Thymus (tissue), 11 donors: ENCODE measurements around the gene CENPC. TPM values are rescaled to one million over a fixed set of nuclear protein-coding genes. Genes with fewer than 3 reads are reported as not detected.
A peak's percentile ranks its signal among the peaks of the same experiment; 100 is the strongest.
"Not testable (repeated sequence)": the region's sequence is repeated elsewhere in the genome, so short reads cannot be mapped to it uniquely, and the experiment has no call there.

Experiments used
- DNase-seq, 9 donors: peaks; one replicate each; pipeline ENCODE4 v3.0.0-alpha.2; 2013; ENCODE audit warnings: low spot score in 9 of 9, low read depth in 6 of 9, missing footprints in 1 of 9
- H3K27ac ChIP-seq, 2 donors: one replicate each; pipeline ENCODE4 v1.5.1; 2013; ENCODE audit warnings: control low read depth in 1 of 2, low read depth in 1 of 2, low read length in 1 of 2, mild to moderate bottlenecking in 1 of 2, moderate library complexity in 1 of 2
- H3K27me3 ChIP-seq, 2 donors: one replicate each; pipeline ENCODE4 v1.5.1; 2013; ENCODE audit warnings: low read length in 1 of 2; ENCODE audit not compliant: control insufficient read depth in 2 of 2, insufficient read depth in 1 of 2
- H3K36me3 ChIP-seq, 2 donors: one replicate each; pipeline ENCODE4 v1.5.1; 2013; ENCODE audit warnings: low read length in 1 of 2, mild to moderate bottlenecking in 1 of 2, moderate library complexity in 1 of 2; ENCODE audit not compliant: control insufficient read depth in 2 of 2, insufficient read depth in 2 of 2
- H3K4me1 ChIP-seq, 2 donors: one replicate each; pipeline ENCODE4 v1.5.1; 2013; ENCODE audit warnings: low read length in 2 of 2; ENCODE audit not compliant: control insufficient read depth in 2 of 2, insufficient read depth in 2 of 2
- H3K4me3 ChIP-seq, 2 donors: one replicate each; pipeline ENCODE4 v1.5.1; 2013; ENCODE audit warnings: low read length in 2 of 2, control low read depth in 1 of 2, mild to moderate bottlenecking in 1 of 2
- H3K9me3 ChIP-seq, 2 donors: one replicate each; pipeline ENCODE4 v1.5.1; 2013; ENCODE audit warnings: low read length in 1 of 2, mild to moderate bottlenecking in 1 of 2; ENCODE audit not compliant: control insufficient read depth in 2 of 2, insufficient read depth in 1 of 2
- WGBS: extraction: QIAGEN DNeasy Blood & Tissue Kit; methylation state at CpG from one replicate; pipeline ENCODE4 v1.1.7; 2013; 5-methylcytosine and 5-hydroxymethylcytosine counted together
- polyA plus RNA-seq: library from polyadenylated mRNA; stranded (reverse); fragments of 200-250 nt; gene quantifications from one replicate; pipeline ENCODE4 v1.2.3, GENCODE V29; 2013
- total RNA-seq: library from RNA; stranded (reverse); fragments of 120-200 nt; gene quantifications from one replicate; pipeline ENCODE4 v1.2.4, GENCODE V29; 2013
- donor health status: healthy.

CENPC gene
- total and polyA plus RNA-seq, 2 donors = 10.7 to 33.7 TPM

DNA sequence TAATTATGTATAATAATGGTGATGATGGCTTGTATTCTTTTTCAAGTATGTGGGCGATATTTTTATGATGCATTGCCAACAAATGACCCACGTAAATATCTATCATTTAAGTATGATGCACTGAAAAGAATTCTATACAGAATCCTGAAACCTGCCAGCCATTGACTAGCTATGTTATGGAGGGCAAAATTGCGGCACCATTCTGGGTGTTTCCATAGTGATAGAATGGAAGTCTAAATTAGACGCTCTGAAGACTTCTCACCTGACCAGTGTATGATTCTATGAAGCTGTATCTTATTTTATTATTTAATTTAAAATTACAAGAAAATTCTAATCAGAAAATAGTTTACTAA, 677 bp upstream of the CENPC start:
- WGBS = 24% methylated on average over 4 of the region's 4 CpGs
- no peaks in the 10 kb centered on the region for H3K9me3 ChIP-seq
- H3K4me1 ChIP-seq = peaks cover 0 to 3% of the 10 kb centered on the region in 2 donors
- peak overlapping the region; percentile 91 to 98 for H3K4me3 ChIP-seq
- no peak for DNase-seq
- H3K27ac ChIP-seq = peak overlapping the region in 1 of 2 donors; percentile 94
- peaks cover 0 to 18% of the 10 kb centered on the region in 2 donors for H3K36me3 ChIP-seq
- no peaks in the 10 kb centered on the region for H3K27me3 ChIP-seq

DNA sequence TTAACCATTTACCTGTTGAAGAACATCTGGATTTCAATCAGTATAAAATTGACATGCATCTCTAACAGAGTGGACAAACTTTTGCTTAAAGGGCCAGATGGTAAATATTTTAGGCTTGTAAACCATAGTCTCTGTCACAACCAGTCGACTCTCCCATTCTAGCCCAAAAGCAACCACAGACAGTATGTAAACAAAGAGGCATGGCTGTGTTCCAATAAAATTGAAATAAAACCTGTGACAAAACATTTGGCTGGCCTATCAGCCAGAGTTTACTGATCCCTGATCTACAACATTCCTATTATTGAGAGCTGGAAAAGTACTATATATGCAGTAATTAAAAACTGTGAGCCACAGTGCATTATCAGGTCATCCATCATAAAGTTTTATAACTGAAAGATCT, 3.2 kb downstream of the CENPC start:
- H3K4me1 ChIP-seq = peaks cover 0 to 3% of the 10 kb centered on the region in 2 donors
- no peak overlapping the region for H3K27ac ChIP-seq
- H3K9me3 ChIP-seq = no peaks in the 10 kb centered on the region
- no peaks in the 10 kb centered on the region for H3K27me3 ChIP-seq
- H3K36me3 ChIP-seq = peaks cover 8 to 46% of the 10 kb centered on the region in 2 donors
- 71% methylated on average over 1 of the region's 1 CpG for WGBS
- no peak for DNase-seq
- no peak overlapping the region for H3K4me3 ChIP-seq

DNA sequence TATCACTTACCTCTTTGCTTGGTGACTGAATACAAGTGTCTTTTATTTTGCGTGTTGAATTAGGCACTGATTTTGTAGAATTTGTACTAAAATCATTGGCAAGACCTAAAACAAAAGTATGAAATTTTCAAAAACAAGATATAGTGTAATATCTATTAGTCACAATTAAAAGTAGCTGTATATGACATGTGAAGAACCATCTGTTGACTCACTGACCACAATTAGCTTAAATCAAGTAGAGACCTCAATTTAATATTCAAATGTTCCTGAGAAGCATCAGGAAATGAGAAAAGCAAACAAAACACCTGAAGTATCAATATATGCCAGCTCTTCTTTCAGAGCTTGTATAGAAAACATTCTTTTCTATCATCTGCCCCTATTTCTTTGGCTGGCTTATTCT, 5.5 kb downstream of the CENPC start:
- H3K27ac ChIP-seq = no peak overlapping the region
- no peaks in the 10 kb centered on the region for H3K27me3 ChIP-seq
- H3K4me1 ChIP-seq = peaks cover 0 to 3% of the 10 kb centered on the region in 2 donors
- H3K9me3 ChIP-seq = no peaks in the 10 kb centered on the region
- 99% methylated on average over 1 of the region's 1 CpG for WGBS
- DNase-seq = no peak
- H3K36me3 ChIP-seq = peaks cover 8 to 60% of the 10 kb centered on the region in 2 donors
- H3K4me3 ChIP-seq = no peak overlapping the region

DNA sequence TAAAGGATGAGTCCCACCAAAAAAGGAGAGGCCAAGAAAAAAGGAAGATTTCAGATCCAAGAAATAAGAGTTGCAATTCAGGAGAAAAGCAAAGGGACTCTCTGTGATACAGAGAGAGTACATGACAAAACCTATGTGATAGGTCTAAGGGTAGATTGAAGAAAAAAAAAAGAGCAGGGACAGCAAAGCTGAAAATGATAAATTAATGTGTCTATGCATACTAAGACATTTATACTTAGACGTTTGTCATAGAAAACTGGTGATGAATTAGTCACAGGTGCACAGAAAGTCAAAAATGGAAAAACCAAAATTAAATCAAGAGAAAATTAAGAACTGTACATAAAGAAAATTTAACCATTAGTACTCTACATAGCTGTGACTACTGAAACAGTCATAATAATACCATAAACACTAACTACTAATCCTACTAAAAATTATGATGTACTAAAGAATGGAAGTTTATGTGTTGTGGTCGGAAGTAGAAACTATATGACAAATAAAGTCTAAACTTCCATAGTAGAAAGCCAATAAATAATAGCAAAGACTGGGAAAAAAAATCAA, 9.9 kb downstream of the CENPC start:
- Histone ChIP-seq H3K27ac (no peak overlapping the region), H3K36me3 (peaks cover 25 to 70% of the 10 kb centered on the region in 2 donors), H3K27me3 (no peaks in the 10 kb centered on the region), H3K4me1 (peaks cover 0 to 3% of the 10 kb centered on the region in 2 donors), H3K9me3 (peaks cover 3 to 5% of the 10 kb centered on the region in 2 donors), H3K4me3 (no peak overlapping the region)
- WGBS = 92% methylated on average over 2 of the region's 2 CpGs
- no peak for DNase-seq

DNA sequence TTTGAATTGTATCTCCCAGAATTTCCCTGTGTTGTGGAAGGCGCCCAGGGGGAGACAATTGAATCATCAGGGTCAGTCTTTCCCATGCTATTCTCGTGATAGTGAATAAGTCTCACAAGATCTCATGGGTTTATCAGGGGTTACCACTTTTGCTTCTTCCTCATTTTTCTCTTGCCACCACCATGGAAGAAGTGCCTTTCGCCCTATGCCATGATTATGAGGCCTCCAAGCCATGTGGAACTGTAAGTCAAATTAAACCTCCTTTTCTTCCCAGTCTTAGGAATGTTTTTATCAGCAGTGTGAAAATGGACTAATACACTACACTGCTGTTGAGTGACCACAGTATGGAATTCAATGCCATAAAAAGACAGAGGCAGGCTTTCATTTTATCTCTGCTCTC, 12.2 kb downstream of the CENPC start:
- over 99% methylated on average over 3 of the region's 3 CpGs for WGBS
- no peak for DNase-seq
- Histone ChIP-seq H3K4me3 (no peak overlapping the region), H3K36me3 (peaks cover 20 to 70% of the 10 kb centered on the region in 2 donors), H3K27ac (no peak overlapping the region), H3K4me1 (peaks cover 0 to 3% of the 10 kb centered on the region in 2 donors), H3K27me3 (no peaks in the 10 kb centered on the region), H3K9me3 (peaks cover 3 to 5% of the 10 kb centered on the region in 2 donors)

DNA sequence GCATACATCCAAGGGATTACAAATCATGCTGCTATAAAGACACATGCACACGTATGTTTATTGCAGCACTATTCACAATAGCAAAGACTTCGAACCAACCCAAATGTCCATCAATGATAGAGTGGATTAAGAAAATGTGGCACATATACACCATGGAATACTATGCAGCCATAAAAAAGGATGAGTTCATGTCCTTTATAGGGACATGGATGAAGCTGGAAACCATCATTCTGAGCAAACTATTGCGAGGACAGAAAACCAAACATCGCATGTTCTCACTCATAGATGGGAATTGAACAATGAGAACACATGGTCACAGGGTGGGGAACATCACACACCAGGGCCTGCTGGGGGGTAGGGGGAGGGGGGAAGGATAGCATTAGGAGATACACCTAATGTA, 12.9 kb downstream of the CENPC start:
- not testable (repeated sequence) for H3K27me3 ChIP-seq, H3K9me3 ChIP-seq, DNase-seq, H3K4me3 ChIP-seq, H3K4me1 ChIP-seq, H3K27ac ChIP-seq
- over 99% methylated on average over 4 of the region's 4 CpGs for WGBS
- H3K36me3 ChIP-seq = peaks cover 16 to 65% of the 10 kb centered on the region in 2 donors

DNA sequence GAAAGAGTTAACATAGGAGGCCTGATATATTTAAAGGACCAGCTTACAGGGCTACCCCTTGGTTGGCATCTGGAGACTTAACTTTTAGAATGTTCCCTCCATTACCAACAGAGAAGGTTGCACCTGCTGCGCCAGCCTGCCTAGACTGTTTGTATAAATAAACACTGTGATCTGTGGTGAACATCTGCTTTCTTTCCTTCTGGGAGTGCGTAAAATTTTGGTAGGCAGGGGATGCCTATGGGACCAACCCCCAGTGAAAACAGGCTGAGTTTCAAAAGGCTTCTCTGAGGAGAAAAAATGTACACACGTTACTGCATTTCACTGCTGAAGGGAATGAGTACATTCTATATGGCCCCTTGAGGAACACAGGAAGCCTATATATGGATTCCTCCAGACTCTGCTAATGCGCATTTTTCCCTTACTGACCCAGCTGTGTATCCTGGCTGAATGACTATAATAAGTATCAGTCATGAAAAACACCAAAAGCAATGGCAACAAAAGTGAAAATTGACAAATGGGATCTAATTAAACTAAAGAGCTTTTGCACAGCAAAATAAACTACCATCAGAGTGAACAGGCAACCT, 13.8 kb downstream of the CENPC start:
- Histone ChIP-seq H3K4me3 (no peak overlapping the region), H3K4me1 (peaks cover 0 to 3% of the 10 kb centered on the region in 2 donors), H3K27me3 (no peaks in the 10 kb centered on the region), H3K9me3 (peaks cover 3 to 5% of the 10 kb centered on the region in 2 donors), H3K27ac (no peak overlapping the region), H3K36me3 (peaks cover 16 to 58% of the 10 kb centered on the region in 2 donors)
- DNase-seq = peak in 1 of 9 donors; percentile 19
- whole genome bisulfite sequencing = 57% methylated on average over 4 of the region's 4 CpGs

DNA sequence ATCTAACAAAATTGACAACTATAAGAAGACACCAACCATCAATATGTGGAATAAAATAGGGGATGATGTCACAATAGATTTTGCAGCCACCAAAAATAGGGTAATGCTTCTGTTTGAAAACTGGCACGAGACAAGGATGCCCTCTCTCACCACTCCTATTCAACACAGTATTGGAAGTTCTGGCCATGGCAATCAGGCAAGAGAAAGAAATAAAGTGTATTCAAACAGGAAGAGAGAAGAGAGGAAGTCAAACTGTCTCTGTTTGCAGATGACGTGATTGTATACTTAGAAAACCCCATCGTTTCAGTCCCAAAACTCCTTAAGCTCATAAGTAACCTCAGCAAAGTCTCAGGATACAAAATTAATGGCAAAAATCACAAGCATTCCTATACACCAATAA, 21.2 kb downstream of the CENPC start:
- not testable (repeated sequence) for H3K4me1 ChIP-seq, DNase-seq, H3K27me3 ChIP-seq, H3K4me3 ChIP-seq, H3K27ac ChIP-seq, H3K9me3 ChIP-seq
- 82% methylated on average over 3 of the region's 3 CpGs for WGBS
- H3K36me3 ChIP-seq = peaks cover 7 to 31% of the 10 kb centered on the region in 2 donors

DNA sequence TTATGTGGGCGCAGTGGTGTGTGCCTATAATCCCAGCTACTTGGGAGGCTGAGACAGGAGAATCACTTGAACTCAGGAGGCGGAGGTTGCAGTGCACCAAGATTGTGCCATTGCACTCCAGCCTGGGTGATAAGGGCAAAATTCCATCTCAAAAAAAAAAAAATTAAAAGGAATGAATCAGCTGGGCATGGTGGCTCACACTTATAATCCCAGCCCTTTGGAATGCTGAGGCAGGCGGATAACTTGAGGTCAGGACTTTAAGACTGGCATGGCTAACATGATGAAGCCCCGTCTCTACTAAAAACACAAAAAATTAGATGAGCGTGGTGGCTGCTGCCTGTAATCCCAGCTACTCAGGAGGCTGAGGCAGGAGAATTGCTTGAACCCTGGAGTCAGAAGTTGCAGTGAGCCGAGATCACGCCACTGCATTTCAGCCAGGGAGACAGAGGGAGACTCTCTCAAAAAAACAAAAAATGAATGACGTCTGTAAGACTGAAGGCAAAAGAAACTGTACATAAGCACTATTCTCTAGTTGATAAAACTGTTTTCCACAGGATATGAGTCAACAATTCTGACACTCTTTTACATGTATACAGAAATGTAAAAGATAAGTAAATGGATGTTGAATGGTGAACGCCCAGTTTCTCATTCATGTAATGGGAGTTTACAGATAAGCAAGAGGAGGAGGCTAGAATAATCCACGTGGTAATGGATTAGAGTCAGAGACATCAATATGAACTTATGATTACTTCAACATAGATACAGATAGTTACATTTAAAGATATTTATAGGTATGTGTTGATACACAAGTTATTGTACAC, 22.2 kb downstream of the CENPC start:
- H3K36me3 ChIP-seq = peaks cover 7 to 28% of the 10 kb centered on the region in 2 donors
- no peak overlapping the region for H3K4me3 ChIP-seq
- peak in 1 of 9 donors; percentile 13 for DNase-seq
- no peaks in the 10 kb centered on the region for H3K4me1 ChIP-seq
- no peaks in the 10 kb centered on the region for H3K9me3 ChIP-seq
- no peaks in the 10 kb centered on the region for H3K27me3 ChIP-seq
- 97% methylated on average over 10 of the region's 10 CpGs for WGBS
- no peak overlapping the region for H3K27ac ChIP-seq
